GM15510 (cell line): ENCODE results near the gene AVEN.

ENCODE experiments used
- POLR2A ChIP-seq: IDR thresholded peaks from 3 replicates; pipeline ENCODE4 v1.6.1; 2011; ENCODE audit warnings: borderline replicate concordance; ENCODE audit not compliant: insufficient read length; ENCODE audit errors: extremely low read depth

AVEN gene

GRCh38 chr15:34049112-34049511 is 10.1 kb upstream of the AVEN start:
- no peak for TF ChIP-seq POLR2A

GRCh38 chr15:34047893-34048775 is 9.1 kb upstream of the AVEN start:
- no peak for TF ChIP-seq POLR2A

GRCh38 chr15:34046471-34047145 is 7.6 kb upstream of the AVEN start:
- TF ChIP-seq POLR2A: no peak

GRCh38 chr15:34043813-34044212 is 4.8 kb upstream of the AVEN start:
- TF ChIP-seq POLR2A: no peak

GRCh38 chr15:34043391-34043790 is 4.4 kb upstream of the AVEN start:
- no peak for TF ChIP-seq POLR2A

GRCh38 chr15:34039790-34040113 is 748 bp upstream of the AVEN start:
- no peak for TF ChIP-seq POLR2A

- peak; percentile 88 for TF ChIP-seq POLR2A
These were observed 757 bp downstream of the AVEN start for GRCh38 chr15:34038023-34038870.

- no peak for TF ChIP-seq POLR2A
These were observed 6.8 kb downstream of the AVEN start for GRCh38 chr15:34031987-34032760.

GRCh38 chr15:34027606-34028005 is 11.4 kb downstream of the AVEN start:
- TF ChIP-seq POLR2A: no peak

GRCh38 chr15:34025252-34025651 is 13.8 kb downstream of the AVEN start:
- no peak for TF ChIP-seq POLR2A

- TF ChIP-seq POLR2A: no peak
These were observed 15.1 kb downstream of the AVEN start for GRCh38 chr15:34023907-34024306.

- TF ChIP-seq POLR2A: no peak
These were observed 19.5 kb downstream of the AVEN start for GRCh38 chr15:34019369-34019990.

GRCh38 chr15:34018021-34018645 is 20.9 kb downstream of the AVEN start:
- TF ChIP-seq POLR2A: no peak
